ENCODE measurements around the gene SPSB4.
"Not testable (repeated sequence)": the region's sequence is repeated elsewhere in the genome, so short reads cannot be mapped to it uniquely, and the experiment has no call there.

Gene SPSB4

GRCh38 chr3:141116721-141117120 lies 65.6 kb downstream of the SPSB4 start:
- CTCF ChIA-PET: interaction anchor here (1.8 to 2.8 kb wide), 2 partner anchors 11 to 117 kb away, joined by 5 to 28 read pairs; no protein-coding TSS in a partner anchor
- no peak for DNase-seq (ENCODE audit: extremely low spot score)
- POLR2A ChIA-PET: no interaction called here
- TF ChIP-seq CTCF (IDR thresholded peaks at IDR 0.05; ENCODE audit: control extremely low read depth, extremely low read depth, low read depth, missing control alignments): no peak

GRCh38 chr3:141117982-141118381 lies 66.8 kb downstream of the SPSB4 start:
- CTCF ChIA-PET; POLR2A ChIA-PET; DNase-seq (ENCODE audit: extremely low spot score): not testable (repeated sequence)

GRCh38 chr3:141122455-141123030 lies 71.4 kb downstream of the SPSB4 start:
- no peak for DNase-seq (ENCODE audit: extremely low spot score)
- TF ChIP-seq CTCF (IDR thresholded peaks at IDR 0.05; ENCODE audit: control extremely low read depth, extremely low read depth, low read depth, missing control alignments): no peak
- ChIA-PET CTCF (interaction anchor here (1.1 kb wide), 1 partner anchor 11 kb away, joined by 3 read pairs; no protein-coding TSS in a partner anchor), POLR2A (no interaction called here)

- ChIA-PET CTCF (interaction anchor here (1.3 kb wide), 1 partner anchor 9 kb away, joined by 6 read pairs; no protein-coding TSS in a partner anchor), POLR2A (no interaction called here)
- TF ChIP-seq CTCF (IDR thresholded peaks at IDR 0.05; ENCODE audit: control extremely low read depth, extremely low read depth, low read depth, missing control alignments): no peak
- DNase-seq (ENCODE audit: extremely low spot score): no peak
Measured at GRCh38 chr3:141123677-141124410, 72.7 kb downstream of the SPSB4 start.

- no peak for DNase-seq (ENCODE audit: extremely low spot score)
- POLR2A ChIA-PET: no interaction called here
- no peak for TF ChIP-seq CTCF (IDR thresholded peaks at IDR 0.05; ENCODE audit: control extremely low read depth, extremely low read depth, low read depth, missing control alignments)
- CTCF ChIA-PET: no interaction called here
Measured at GRCh38 chr3:141124715-141125114, 73.6 kb downstream of the SPSB4 start.

- no peak for DNase-seq (ENCODE audit: extremely low spot score)
- no peak for TF ChIP-seq CTCF (IDR thresholded peaks at IDR 0.05; ENCODE audit: control extremely low read depth, extremely low read depth, low read depth, missing control alignments)
- ChIA-PET CTCF (no interaction called here), POLR2A (no interaction called here)
Measured at GRCh38 chr3:141125351-141125750, 74.2 kb downstream of the SPSB4 start.

- POLR2A ChIA-PET: no interaction called here
- CTCF ChIA-PET: interaction anchor here (1.3 kb wide), 1 partner anchor 15 kb away, joined by 3 read pairs; no protein-coding TSS in a partner anchor
- TF ChIP-seq CTCF (IDR thresholded peaks at IDR 0.05; ENCODE audit: control extremely low read depth, extremely low read depth, low read depth, missing control alignments): no peak
- DNase-seq (ENCODE audit: extremely low spot score): no peak
Measured at GRCh38 chr3:141126661-141127343, 75.7 kb downstream of the SPSB4 start.

All from GM10248 (cell line).